HL-60/S4 treated with retinoic acid at 250 ng/mL for 4 days and 3 days (cell line): Measurements from ENCODE around the gene NDC80.

Experiments
- in situ Hi-C: fragments of 300-500 bp; cut with MboI; formaldehyde crosslinking; loops from 2 replicates; pipeline ENCODE4 v1.7.0; 2022; ENCODE audit warnings: low sequenced_read_pairs

The NDC80 gene

DNA sequence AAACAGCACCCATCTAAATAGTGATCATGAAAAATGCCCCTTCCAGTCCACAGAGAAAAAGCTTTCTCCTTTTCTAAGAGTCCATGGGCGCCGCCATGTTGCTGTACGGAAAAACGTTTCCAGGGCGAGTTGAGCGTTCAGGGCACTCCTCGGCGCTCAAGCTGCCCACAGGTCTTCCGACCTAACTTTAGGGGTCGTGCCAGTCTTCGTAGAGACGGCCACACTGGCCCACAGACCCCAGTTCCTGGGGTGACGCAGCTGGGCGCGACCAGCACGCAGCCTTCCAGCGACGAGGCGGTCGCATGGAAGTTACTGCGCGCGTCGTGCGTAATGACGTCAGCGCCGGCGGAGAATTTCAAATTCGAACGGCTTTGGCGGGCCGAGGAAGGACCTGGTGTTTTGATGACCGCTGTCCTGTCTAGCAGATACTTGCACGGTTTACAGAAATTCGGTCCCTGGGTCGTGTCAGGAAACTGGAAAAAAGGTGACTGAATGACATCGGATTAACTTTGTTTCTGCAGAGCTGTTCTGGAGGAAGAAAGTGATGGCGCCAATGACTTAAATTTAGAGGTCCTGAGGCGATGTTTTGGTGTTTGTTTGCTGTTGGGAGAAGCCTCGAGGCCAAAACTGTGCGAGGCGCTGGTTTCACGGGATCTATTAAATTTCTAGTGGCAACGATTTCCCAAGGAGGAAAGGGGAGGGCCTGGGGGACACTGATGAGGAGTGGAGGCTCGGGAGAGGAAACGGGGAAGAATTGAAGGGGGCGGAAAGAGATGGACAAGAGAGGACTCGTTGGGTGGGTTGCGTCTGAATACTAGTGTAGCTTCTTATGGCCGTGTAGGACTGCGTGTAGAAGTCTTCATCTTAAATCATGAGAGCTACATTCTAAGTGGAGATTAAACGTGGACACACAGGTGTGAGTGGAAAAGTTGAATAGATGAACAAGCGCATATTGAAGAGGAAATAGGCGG lies at the start of gene NDC80, which contains the start of gene METTL4:
NDC80 (plus strand) TSS at position 358 of the 971 bp plus-strand sequence. CDS start 1,429 bp downstream, outside the sequence.
METTL4 (minus strand) TSS at position 306 of the 971 bp plus-strand sequence. CDS start 4,289 bp downstream, outside the sequence.
- in situ Hi-C loops = no loop called here

DNA sequence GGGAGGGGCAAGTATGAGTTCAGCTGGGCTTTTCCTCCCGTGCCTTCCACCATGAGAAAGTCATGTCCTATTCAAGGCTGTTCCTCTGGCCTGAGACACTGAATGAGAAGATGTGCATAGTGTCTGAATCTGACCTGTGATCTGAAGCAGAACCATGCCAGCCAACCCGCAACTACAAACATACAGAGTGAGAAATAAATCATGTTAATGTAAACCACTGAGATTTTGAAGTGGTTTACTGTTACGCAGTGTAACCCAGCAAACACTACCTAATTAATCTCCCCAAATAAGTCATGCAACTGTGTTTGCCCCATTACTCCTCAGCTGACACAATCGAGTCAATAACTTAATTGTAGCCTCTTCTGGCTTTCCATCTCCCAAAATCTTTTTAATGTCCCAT lies 49.2 kb upstream of the NDC80 start:
- in situ Hi-C loops = no loop called here

DNA sequence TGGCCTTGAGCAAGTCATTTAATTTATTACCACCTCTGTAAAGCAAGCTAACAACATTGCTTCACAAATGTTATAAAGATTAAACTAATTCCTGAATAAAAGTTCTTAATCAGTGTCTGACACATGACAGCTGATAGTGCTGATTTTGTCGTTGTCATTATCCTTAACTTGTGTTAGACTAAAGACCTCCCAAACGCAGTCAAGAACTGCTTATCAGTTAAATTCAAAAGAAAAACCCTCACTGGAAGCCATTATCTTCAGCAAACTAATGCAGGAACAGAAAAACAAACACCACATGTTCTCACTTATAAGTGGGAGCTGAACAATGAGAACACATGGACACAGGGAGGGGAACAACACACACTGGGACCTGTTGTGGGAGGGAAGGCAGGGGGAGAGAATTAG lies 46.6 kb upstream of the NDC80 start:
- in situ Hi-C loops = loop anchor here (25.0 kb wide), 2 partner anchors 187 to 412 kb away; no protein-coding TSS in a partner anchor

- in situ Hi-C loops = loop anchor here (25.0 kb wide), 2 partner anchors 189 to 414 kb away; no protein-coding TSS in a partner anchor
Observed at GRCh38 chr18:2526329-2526728, 45.0 kb upstream of the NDC80 start.

DNA sequence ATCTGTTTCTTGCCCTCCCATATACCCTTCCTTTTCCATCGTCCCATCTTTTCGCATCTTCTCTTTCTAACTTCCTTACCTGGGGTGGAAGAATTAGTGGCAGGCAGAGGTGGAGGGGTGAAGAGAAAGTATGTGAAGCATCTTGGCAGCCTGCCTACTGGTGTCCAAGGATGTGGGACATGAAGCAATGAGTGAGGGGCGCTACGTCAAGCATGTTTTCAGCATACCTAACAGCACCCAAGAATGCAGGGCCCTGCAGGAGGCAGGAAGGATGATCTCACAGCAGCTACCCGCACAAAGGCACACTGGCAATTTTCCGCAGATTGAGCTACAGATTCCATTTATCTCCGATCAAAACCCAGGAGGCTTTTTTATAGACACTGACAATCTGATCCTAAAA lies 42.2 kb upstream of the NDC80 start:
- in situ Hi-C loops = loop anchor here (25.0 kb wide), 2 partner anchors 192 to 417 kb away; no protein-coding TSS in a partner anchor

DNA sequence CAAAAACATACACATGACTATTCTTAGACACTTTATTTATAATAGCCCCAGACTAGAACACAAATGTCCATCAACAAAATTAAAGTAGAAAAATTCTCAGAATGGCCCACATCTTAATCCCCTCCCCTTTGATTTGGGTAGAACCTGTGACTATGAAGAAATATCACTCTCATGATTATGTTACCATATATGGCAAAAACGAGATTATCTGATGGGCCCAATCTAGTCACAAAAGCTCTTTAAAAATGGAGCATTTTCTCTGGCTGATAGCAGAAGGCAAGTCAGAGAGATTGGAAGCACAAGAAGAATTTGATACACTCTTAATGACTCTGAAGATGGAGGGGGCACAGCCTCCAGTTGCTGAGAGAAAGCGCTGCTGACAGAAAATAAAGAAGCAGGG lies 39.6 kb upstream of the NDC80 start:
- in situ Hi-C loops = loop anchor here (25.0 kb wide), 2 partner anchors 194 to 419 kb away; no protein-coding TSS in a partner anchor

DNA sequence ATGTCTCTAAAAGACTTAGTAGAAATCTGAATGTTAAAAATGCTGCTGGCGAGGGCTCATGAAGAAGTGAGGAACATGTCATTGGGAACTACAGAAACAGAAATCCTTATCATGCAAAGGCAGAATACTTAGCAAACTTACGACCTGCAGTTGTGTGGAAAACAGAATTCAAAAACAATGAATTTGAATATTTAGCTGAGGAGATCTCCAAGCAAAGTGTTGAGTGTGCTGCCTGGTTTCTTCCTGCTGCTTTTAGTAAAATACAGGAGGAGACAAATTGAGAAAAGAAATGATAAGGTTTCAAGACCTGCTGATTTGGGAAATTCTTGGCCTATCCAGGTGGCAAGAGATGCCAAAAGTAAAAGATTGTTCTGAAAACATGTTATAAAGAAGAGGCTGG lies 38.6 kb upstream of the NDC80 start:
- in situ Hi-C loops = loop anchor here (25.0 kb wide), 2 partner anchors 195 to 420 kb away; no protein-coding TSS in a partner anchor

DNA sequence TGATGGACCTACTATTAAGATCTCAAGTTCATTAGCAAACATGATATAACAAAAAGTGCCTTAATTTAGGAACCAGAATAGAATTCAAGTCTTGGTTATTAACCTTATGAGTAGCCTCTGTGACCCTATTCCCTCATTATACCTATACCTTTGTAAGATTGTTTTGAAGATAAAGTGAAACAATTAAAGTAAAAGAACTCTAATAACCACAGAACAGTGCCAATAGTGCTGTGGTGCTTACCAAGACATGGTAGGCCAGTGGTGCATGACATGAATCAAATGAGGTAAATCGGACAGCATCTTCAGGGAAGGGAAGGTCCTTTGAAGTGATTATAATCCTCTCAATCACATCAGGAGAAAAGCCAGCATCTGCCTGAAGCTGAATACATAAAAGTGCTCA lies 36.5 kb upstream of the NDC80 start:
- in situ Hi-C loops = loop anchor here (25.0 kb wide), 2 partner anchors 198 to 423 kb away; no protein-coding TSS in a partner anchor

GRCh38 chr18:2535419-2535910 lies 35.9 kb upstream of the NDC80 start:
- in situ Hi-C loops = loop anchor here (25.0 kb wide), 2 partner anchors 198 to 423 kb away; no protein-coding TSS in a partner anchor

DNA sequence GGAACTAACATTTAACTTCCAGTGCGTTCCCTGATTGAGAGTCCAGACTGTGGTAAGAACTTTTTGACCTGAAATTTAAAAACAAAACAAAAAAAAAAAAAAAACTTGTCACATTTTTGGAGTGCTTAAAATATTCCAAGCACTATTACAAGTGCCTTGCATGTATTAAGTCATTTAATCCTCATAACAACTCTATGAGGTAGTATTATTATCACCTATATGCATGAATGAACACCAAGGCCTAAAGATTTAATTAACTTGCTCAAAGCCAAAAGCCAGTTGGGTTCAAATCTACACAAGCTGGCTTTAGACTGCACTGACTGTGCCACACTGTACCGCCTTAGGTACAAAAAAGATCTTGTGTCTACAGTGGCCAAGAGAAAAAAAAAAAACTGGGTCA lies 35.3 kb upstream of the NDC80 start:
- in situ Hi-C loops = loop anchor here (25.0 kb wide), 2 partner anchors 199 to 424 kb away; no protein-coding TSS in a partner anchor

DNA sequence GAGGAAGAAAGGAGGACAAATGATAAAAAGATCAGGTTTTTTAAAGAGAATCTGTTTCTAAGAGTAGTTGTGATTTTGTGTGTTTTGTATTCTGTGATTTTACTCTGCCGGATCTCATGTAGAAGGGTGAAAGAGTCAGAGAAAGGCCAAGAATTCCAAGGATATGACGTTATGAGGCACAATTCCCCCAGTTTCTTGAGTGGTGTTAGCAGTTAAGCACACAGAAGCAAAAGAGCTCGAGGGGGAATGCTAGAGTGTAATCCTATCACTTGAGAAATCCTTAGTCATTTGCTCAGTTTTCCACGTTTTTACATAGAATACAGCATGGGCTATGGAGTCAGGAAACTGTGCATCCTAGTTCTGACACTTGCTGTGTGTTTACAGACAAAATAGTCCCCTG lies 34.9 kb upstream of the NDC80 start:
- in situ Hi-C loops = loop anchor here (25.0 kb wide), 2 partner anchors 199 to 424 kb away; no protein-coding TSS in a partner anchor

GRCh38 chr18:2537296-2537695 lies 34.1 kb upstream of the NDC80 start:
- in situ Hi-C loops = loop anchor here (25.0 kb wide), 2 partner anchors 200 to 425 kb away; no protein-coding TSS in a partner anchor

- in situ Hi-C loops = loop anchor here (25.0 kb wide), 2 partner anchors 201 to 426 kb away; no protein-coding TSS in a partner anchor
Observed at GRCh38 chr18:2538236-2538635, 33.1 kb upstream of the NDC80 start.

DNA sequence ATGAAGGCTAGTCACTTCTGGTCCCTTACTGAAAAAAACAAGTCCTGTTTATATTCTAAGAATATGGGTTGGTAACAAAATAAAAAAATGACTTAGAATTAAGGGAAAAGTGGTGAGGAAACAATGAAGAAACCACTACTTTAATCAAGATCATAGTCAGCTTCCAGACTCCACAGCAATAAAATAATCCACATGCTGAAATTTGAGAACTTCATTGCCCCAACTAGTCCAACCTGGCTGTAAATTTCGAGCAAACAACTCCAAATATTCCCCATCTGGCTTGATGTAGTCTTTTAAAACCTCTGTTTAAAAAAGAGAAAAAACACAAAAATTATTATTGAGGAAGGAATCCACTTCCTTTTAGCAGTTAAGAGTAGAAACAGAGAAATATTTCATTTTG lies 32.5 kb upstream of the NDC80 start:
- in situ Hi-C loops = loop anchor here (25.0 kb wide), 2 partner anchors 202 to 427 kb away; no protein-coding TSS in a partner anchor

DNA sequence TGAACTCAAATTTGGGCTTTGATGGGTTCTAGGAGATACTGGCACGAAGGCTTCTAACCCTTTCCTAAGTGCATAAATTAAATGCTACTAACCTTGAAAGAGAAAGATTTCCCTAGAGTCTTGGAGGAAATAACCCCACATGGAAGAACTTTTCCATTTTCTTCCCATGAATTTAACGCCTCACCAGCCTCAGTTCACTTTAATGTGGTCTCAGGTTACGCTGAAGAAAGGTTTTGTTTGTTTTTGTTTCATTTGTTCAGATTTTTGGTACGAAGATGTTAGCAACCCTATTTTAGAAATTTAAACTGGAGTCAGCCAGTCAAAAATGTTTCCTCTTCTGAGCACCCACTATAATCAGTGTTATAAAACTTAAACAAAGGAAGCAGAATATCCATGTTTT lies 30.8 kb upstream of the NDC80 start:
- in situ Hi-C loops = loop anchor here (25.0 kb wide), 2 partner anchors 203 to 428 kb away; no protein-coding TSS in a partner anchor

DNA sequence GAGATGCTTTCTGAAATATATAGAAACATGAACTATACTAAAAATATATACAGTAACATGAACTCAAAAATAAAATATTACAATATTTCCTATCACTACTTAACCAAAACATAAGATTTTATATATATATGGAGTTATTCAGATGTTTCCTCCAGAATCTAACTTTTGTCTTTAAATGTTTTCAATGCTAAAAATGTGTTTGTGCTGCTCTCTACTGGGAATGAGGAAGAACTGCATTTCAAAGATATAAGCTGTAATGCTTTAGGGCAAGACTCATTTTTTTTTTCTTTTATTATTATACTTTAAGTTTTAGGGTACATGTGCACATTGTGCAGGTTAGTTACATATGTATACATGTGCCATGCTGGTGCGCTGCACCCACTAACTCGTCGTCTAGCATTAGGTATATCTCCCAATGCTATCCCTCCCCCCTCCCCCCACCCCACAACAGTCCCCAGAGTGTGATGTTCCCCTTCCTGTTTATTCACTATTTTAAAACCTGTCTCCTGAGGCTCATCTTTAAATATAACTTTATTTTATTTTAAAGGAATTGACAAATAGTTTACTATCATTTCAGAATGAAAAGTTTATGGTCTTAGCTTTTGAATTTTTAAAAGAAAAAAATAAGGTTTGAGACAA lies 29.3 kb upstream of the NDC80 start:
- in situ Hi-C loops = loop anchor here (25.0 kb wide), 2 partner anchors 205 to 430 kb away; no protein-coding TSS in a partner anchor

- in situ Hi-C loops = loop anchor here (25.0 kb wide), 2 partner anchors 208 to 433 kb away; no protein-coding TSS in a partner anchor
Observed at GRCh38 chr18:2545155-2545554, 26.2 kb upstream of the NDC80 start.

GRCh38 chr18:2547477-2548087 lies 23.8 kb upstream of the NDC80 start:
- in situ Hi-C loops = loop anchor here (25.0 kb wide), 2 partner anchors 210 to 435 kb away; no protein-coding TSS in a partner anchor

DNA sequence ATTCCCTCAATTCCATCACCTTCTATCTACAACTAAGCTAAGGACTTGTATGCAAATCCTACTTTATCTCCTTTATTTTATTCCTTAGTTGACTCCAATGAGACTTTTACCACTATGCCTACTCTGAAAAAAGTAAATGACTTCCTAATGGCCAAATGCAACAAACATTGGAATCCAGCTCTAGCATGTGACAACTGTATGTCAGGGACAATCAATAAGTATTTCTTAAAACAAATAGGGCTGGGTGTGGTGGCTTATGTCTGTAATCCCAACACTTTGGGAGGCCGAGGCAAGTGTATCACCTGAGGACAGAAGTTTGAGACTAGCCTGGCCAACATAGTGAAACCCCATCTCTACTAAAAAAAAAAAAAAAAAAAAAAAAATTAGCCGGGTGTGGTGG lies 21.9 kb upstream of the NDC80 start:
- in situ Hi-C loops = loop anchor here (25.0 kb wide), 2 partner anchors 212 to 437 kb away; no protein-coding TSS in a partner anchor

- in situ Hi-C loops = no loop called here
Observed at GRCh38 chr18:2551425-2551824, 19.9 kb upstream of the NDC80 start.
